ENCODE data around the gene GNAL.
"Not testable (repeated sequence)": the region's sequence is repeated elsewhere in the genome, so short reads cannot be mapped to it uniquely, and the experiment has no call there.

Gene GNAL

GRCh38 chr18:11669948-11670275 lies 19.2 kb upstream of the GNAL start:
- DNase-seq = no peak

DNA sequence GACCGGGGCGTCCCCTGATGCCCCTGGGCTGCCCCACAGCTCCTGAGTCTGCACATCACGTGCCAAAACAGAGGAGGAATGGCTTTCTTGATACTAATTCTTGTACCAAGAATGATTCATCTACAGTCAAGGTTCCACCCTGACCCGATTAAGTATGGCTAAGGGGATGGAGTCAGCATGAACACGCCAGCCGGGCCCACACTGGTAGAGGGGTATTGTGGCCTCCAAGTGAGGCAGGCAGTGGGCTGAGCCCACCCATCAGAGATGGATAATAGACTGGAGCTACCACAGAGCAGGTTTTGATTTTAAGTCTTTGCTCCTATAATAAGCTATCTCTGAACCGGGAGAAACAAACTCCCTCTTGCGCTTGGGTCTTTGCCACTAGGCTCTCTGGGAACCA lies 17.9 kb upstream of the GNAL start:
- no peak for DNase-seq

DNA sequence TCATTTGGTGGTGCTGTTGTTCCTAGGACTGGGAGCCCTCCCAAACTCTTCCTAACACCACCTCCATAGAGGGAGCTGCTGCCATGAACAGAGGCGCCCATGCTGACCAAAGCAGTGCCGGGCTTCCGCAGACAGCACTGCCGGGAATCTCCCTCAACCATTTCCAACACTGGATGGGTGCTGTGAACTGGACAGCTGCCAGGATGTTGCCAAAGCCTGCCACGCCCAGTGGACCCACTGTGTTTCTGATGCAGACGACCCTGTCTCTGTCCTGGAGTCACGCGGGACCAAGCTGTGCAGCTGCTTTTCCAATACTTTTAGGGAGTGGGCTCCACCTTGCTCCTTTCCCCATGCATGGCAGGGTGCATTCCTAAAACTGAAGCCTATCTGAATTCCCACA lies 16.9 kb upstream of the GNAL start:
- DNase-seq = no peak

GRCh38 chr18:11672846-11673454 lies 16.1 kb upstream of the GNAL start:
- no peak for DNase-seq

- no peak for DNase-seq
Observed at GRCh38 chr18:11673560-11673959, 15.5 kb upstream of the GNAL start.

DNA sequence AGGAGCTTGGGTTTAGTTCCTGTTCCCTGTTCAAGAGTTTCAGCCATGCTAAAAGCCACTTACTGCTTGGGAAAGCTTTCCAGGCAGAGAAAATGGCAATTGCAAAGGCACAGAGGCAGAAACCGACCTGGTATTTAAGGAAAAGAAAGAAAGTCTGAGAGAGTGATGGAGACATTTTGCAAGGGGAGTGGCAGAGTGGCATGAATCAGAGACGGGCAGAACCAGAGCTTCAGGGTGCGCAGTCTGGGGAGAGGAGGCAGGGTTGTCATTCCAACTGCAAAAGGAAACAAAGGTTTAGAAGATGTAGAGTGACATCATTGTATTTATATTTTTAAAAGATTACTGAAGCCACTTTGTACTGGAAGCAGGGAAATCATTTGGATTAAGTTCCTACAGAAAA lies 14.9 kb upstream of the GNAL start:
- no peak for DNase-seq

- no peak for DNase-seq
Observed at GRCh38 chr18:11676386-11676785, 12.7 kb upstream of the GNAL start.

DNA sequence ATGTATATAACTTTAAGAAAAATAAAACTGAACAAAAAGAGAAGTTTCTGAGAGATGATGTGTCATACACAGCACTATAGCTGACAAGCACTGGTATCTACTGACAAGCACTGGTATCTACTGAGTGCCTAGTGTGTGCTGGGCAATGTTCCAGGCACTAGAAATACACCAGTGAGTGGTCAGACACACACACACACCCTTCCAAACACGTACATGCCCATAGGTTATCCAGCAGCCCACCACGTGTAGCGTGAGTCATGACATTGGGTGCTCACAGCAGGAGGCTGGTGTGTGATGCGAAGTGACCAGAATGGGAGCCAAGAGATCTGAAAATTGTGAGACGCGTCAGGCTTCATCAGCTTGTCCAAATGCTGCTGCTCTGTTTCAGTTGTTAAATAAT lies 12.2 kb upstream of the GNAL start:
- DNase-seq = no peak

- DNase-seq = no peak
Observed at GRCh38 chr18:11678211-11678610, 10.9 kb upstream of the GNAL start.

- DNase-seq = no peak
Observed at GRCh38 chr18:11689669-11690565, 853 bp downstream of the GNAL start.

- not testable (repeated sequence) for DNase-seq
Observed at GRCh38 chr18:11690660-11691059, 1.6 kb downstream of the GNAL start.

GRCh38 chr18:11695736-11696135 lies 6.7 kb downstream of the GNAL start:
- DNase-seq = no peak

- no peak for DNase-seq
Observed at GRCh38 chr18:11696451-11696850, 7.4 kb downstream of the GNAL start.

GRCh38 chr18:11700876-11701275 lies 11.8 kb downstream of the GNAL start:
- DNase-seq = no peak

DNA sequence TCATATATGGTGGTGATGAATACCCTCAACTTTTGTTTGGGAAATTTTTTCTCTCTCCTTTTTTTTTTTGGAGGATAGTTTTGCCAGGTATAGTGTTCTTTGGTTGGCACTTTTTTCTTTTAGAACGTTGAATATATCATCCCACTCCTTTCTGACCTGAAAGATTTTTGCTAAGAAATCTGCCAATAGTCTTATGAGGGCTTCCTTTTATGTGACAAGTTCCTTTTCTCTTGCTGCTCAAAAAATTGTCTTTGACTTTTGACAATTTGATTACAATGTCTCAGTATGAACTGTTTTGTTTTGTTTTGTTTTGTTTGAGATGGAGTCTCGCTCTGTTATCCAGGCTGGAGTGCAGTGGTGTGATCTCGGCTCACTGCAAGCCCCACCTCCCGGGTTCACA lies 21.5 kb downstream of the GNAL start:
- DNase-seq = no peak

- DNase-seq = no peak
Observed at GRCh38 chr18:11713756-11714155, 24.7 kb downstream of the GNAL start.

DNA sequence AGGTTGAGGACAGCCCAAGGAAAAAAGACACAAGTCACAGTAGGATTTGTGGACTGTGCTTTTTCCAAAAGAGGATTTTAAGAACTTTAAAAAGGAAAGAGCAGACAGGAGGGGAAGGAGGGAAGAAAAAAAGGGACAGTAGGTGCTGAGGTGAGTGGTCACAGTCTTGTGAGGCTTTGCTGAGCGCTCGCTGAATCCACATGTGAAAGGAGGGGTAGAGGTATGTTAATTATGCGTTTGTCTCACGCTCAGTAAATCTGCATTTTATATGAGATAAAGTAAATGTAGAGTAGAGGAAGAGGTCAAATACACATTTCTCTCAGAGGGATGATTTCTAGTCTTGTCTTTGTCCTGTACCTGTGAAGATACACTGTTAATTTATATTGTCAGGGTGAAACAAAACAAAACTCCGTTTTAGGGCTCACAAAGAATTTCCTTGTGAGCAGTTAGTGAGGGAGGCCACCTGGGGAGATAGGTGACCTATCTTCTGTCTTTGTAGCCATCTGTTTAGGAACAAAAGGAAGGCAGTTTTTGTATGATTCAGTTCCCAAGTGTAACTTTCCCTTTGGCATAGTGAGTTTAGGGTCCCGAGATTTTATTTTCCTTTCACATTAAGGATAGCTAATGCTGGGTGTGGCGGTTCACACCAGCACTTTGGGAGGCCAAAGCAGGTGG lies 25.3 kb downstream of the GNAL start:
- no peak for DNase-seq

DNA sequence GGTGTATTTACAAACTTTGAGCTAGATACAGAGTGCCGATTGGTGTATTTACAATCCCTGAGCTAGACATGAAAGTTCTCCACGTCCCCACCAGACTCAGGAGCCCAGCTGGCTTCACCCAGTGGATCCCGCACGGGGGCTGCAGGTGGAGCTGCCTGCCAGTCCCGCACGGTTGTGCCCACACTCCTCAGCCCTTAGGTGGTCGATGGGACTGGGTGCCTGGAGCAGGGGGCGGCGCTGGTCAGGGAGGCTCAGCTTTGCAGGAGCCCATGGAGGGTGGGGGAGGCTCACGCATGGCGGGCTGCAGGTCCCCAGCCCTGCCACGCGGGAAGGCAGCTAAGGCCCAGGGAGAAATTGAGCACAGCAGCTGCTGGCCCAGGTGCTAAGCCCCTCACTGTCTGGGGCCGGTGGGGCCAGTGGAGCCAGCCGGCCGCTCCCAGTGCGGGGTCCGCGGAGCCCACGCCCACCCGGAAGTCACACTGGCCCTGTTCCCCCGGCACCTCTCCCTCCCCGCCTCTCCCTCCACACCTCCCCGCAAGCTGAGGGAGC lies 27.8 kb downstream of the GNAL start:
- DNase-seq = not testable (repeated sequence)

DNA sequence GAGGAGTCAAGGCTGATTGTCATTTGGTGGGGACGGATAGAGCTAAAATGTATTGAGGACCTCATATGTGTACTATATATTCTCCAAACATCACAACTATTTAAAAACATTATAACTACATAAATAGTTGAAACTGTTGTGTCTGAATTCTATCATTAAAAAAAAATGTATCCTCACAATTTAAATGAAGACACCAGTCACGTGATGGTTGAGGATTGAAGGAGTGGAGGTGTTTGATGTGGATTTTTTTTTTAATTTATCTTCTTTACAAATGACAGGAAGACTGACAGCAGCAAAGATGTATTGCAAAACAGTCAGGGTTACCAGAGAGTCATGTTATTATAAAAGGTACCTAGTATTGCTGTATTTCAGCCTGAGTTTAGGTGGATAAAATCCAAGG lies 30.0 kb downstream of the GNAL start:
- no peak for DNase-seq

DNA sequence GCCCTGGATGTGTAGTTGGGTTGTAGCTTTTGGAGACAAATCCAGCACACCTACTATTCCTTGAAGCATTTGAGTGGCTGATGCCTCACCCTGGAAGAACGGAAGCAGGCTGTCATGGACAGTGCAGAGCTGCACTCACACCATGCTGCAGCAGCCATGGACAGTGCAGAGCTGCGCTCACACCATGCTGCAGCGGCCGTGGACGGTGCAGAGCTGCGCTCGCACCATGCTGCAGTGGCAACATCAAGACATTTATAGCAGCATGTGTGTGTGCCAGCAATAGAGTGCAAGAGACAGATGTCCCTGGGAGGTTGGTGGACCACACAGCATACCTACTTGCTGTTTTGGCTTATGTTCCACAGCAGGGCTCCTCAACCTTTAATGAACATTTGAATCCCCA lies 30.6 kb downstream of the GNAL start:
- no peak for DNase-seq

DNA sequence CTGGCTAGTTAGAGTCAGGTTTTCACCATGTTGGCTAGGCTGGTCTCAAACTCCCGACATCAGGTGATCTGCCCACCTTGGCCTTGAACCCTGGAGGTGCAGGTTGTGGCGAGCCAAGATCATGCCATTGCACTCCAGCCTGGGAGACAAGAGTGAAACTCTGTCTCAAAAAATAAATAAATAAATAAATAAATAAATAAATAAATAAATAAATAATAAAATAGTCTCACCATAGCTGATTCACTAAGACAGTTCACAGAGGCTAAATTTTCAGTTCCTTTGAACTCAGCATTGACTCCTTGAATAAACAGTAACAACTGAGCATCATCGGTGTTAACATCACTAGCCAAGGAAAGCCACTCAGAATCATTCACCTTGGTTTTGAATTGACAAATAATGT lies 32.7 kb downstream of the GNAL start:
- no peak for DNase-seq

- no peak for DNase-seq
Observed at GRCh38 chr18:11724781-11725180, 35.7 kb downstream of the GNAL start.

DNA sequence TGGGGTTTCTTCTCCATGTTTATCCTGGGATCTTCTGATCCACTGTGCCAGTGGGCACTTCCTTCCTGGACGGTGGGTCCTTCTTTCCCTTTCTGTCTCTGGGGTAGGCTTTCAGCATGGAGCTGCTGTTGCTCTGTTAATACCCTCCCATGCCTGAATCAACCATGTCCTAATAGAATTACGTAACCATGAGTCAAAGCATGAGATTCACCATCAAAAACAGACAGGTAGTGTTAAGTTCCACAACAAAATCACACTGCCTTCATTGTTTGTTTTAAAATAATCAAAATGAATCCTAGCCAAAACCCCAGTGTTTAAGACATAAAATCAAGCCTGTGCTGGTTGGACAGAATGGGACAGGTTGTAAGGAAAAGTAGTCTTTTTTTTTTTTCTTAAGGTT lies 37.5 kb downstream of the GNAL start:
- no peak for DNase-seq

DNA sequence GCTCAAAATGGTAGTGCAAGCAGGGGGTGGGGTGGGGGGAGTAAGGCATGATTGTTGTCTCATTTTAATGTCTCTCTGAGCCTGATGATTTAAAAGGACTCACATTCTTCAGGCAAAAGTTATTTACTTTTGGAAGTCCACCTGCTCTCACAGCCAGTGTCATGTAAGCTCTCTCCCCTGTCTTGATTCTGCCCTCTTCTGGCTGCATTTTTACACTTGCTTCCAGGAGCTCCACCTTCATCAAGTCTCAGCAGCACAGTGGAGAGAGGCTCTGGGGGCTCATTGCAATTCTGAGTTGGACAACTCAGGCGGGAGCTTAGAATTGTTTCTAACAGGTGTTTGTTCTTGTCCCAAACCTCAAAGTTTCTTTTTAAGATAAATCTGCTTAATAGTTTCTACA lies 39.2 kb downstream of the GNAL start:
- DNase-seq = no peak
